Measurements from ENCODE around the gene RPN2.
A peak's percentile ranks its signal among the peaks of the same experiment; 100 is the strongest.

The RPN2 gene

GRCh38 chr20:37243937-37244571 lies 64.9 kb downstream of the RPN2 start:
- DNase-seq, result no peak

GRCh38 chr20:37244572-37244957 lies 65.4 kb downstream of the RPN2 start:
- DNase-seq, result peak; percentile 19

GRCh38 chr20:37245216-37246150 lies 66.4 kb downstream of the RPN2 start:
- peak; percentile 81 for DNase-seq

GRCh38 chr20:37246736-37247135 lies 67.6 kb downstream of the RPN2 start:
- no peak for DNase-seq

GRCh38 chr20:37247547-37247946 lies 68.4 kb downstream of the RPN2 start:
- DNase-seq, result no peak

GRCh38 chr20:37249304-37249703 lies 70.2 kb downstream of the RPN2 start:
- DNase-seq, result no peak

- DNase-seq, result no peak
These were observed 72.8 kb downstream of the RPN2 start for GRCh38 chr20:37251825-37252477.

- DNase-seq, result no peak
These were observed 74.0 kb downstream of the RPN2 start for GRCh38 chr20:37253087-37253486.

- no peak for DNase-seq
These were observed 75.2 kb downstream of the RPN2 start for GRCh38 chr20:37254114-37254878.

GRCh38 chr20:37256286-37256685 lies 77.2 kb downstream of the RPN2 start:
- DNase-seq, result no peak

GRCh38 chr20:37257530-37257929 lies 78.4 kb downstream of the RPN2 start:
- DNase-seq, result no peak

GRCh38 chr20:37257988-37258387 lies 78.9 kb downstream of the RPN2 start:
- DNase-seq, result peak; percentile 21

- DNase-seq, result no peak
These were observed 79.9 kb downstream of the RPN2 start for GRCh38 chr20:37259031-37259430.

GRCh38 chr20:37259865-37260264 lies 80.7 kb downstream of the RPN2 start:
- DNase-seq, result peak; percentile 21

GRCh38 chr20:37260923-37261322 lies 81.8 kb downstream of the RPN2 start:
- DNase-seq, result no peak

GRCh38 chr20:37261714-37262113 lies 82.6 kb downstream of the RPN2 start, which contains the start of gene GHRH:
Gene GHRH (minus strand): TSS chr20:37261814. CDS start chr20:37256889, 4,925 bp downstream.
- DNase-seq, result no peak

- no peak for DNase-seq
These were observed 83.4 kb downstream of the RPN2 start for GRCh38 chr20:37262505-37262904.

- no peak for DNase-seq
These were observed 84.6 kb downstream of the RPN2 start for GRCh38 chr20:37263686-37264085.

GRCh38 chr20:37265152-37265551 lies 86.0 kb downstream of the RPN2 start:
- DNase-seq, result no peak

- DNase-seq, result no peak
These were observed 88.0 kb downstream of the RPN2 start for GRCh38 chr20:37266940-37267666.

GRCh38 chr20:37267667-37268313 lies 88.7 kb downstream of the RPN2 start:
- no peak for DNase-seq
